Brain microvascular endothelial cell (primary cell): ENCODE measurements around the gene MOV10L1.

Experiments
- DNase-seq: peaks from one replicate; pipeline ENCODE4 v3.0.0-alpha.2; 2020
- H3K27ac ChIP-seq: fragments of 250-450 bp; sonication (Bioruptor Pico); 2 replicates; pipeline ENCODE4 v1.5.1; 2020; ENCODE audit warnings: mild to moderate bottlenecking, moderate library complexity
- H3K27me3 ChIP-seq: fragments of 250-450 bp; sonication (Bioruptor Pico); replicated peaks from 2 replicates; pipeline ENCODE4 v1.5.1; 2020; ENCODE audit warnings: mild to moderate bottlenecking
- H3K36me3 ChIP-seq: fragments of 250-450 bp; sonication (Bioruptor Pico); replicated peaks from 2 replicates; pipeline ENCODE4 v1.5.1; 2020; ENCODE audit warnings: mild to moderate bottlenecking
- H3K4me3 ChIP-seq: 2 replicates; pipeline ENCODE4 v1.5.1; 2011; ENCODE audit warnings: low read depth, mild to moderate bottlenecking, control low read depth, low read length, moderate library complexity
- CTCF ChIP-seq: IDR thresholded peaks from 2 replicates; pipeline ENCODE4 v1.5.1; 2011; ENCODE audit warnings: low read depth, mild to moderate bottlenecking, moderate library complexity, low read length, control low read depth, inconsistent platforms; ENCODE audit errors: missing control alignments
- in situ Hi-C: cut with HindIII; loops from 2 replicates; pipeline ENCODE4 v1.10.0; 2017; ENCODE audit warnings: low sequenced_read_pairs, low pct_ligation_motif_present

MOV10L1 gene

GRCh38 chr22:50174382-50175190 lies 84.8 kb downstream of the MOV10L1 start:
- TF ChIP-seq CTCF, result no peak
- in situ Hi-C loops, result no loop called here
- no peaks in the 10 kb centered on the region for H3K36me3 ChIP-seq
- no peak for DNase-seq
- H3K4me3 ChIP-seq, result no peak overlapping the region
- no peaks in the 10 kb centered on the region for H3K27me3 ChIP-seq
- no peak overlapping the region for H3K27ac ChIP-seq

- H3K27ac ChIP-seq, result no peak overlapping the region
- no peaks in the 10 kb centered on the region for H3K27me3 ChIP-seq
- no peak overlapping the region for H3K4me3 ChIP-seq
- DNase-seq, result no peak
- no peak for TF ChIP-seq CTCF
- in situ Hi-C loops, result no loop called here
- H3K36me3 ChIP-seq, result no peaks in the 10 kb centered on the region
Observed at GRCh38 chr22:50175191-50175461, 85.3 kb downstream of the MOV10L1 start.

GRCh38 chr22:50175921-50176849 lies 86.4 kb downstream of the MOV10L1 start:
- H3K36me3 ChIP-seq, result no peaks in the 10 kb centered on the region
- no peak overlapping the region for H3K27ac ChIP-seq
- no peak for DNase-seq
- in situ Hi-C loops, result no loop called here
- H3K27me3 ChIP-seq, result no peaks in the 10 kb centered on the region
- H3K4me3 ChIP-seq, result no peak overlapping the region
- no peak for TF ChIP-seq CTCF

- H3K27ac ChIP-seq, result no peak overlapping the region
- TF ChIP-seq CTCF, result no peak
- H3K36me3 ChIP-seq, result no peaks in the 10 kb centered on the region
- H3K4me3 ChIP-seq, result no peak overlapping the region
- in situ Hi-C loops, result no loop called here
- no peaks in the 10 kb centered on the region for H3K27me3 ChIP-seq
- DNase-seq, result no peak
Observed at GRCh38 chr22:50176850-50177536, 87.2 kb downstream of the MOV10L1 start.

GRCh38 chr22:50177537-50178470 lies 88.0 kb downstream of the MOV10L1 start:
- Histone ChIP-seq H3K4me3 (no peak overlapping the region), H3K27me3 (no peaks in the 10 kb centered on the region), H3K27ac (no peak overlapping the region), H3K36me3 (no peaks in the 10 kb centered on the region)
- in situ Hi-C loops, result no loop called here
- no peak for DNase-seq
- TF ChIP-seq CTCF, result no peak
